Neural crest cell (in vitro differentiated cells): Measurements from ENCODE around the gene POM121C. TPM values are rescaled to one million over a fixed set of nuclear protein-coding genes. Genes with fewer than 3 reads are reported as not detected.
"Not testable (repeated sequence)": the region's sequence is repeated elsewhere in the genome, so short reads cannot be mapped to it uniquely, and the experiment has no call there.

ENCODE experiments used
- DNase-seq: peaks from one replicate; pipeline ENCODE4 v3.0.0; 2021; ENCODE audit warnings: low read depth, mixed read lengths, low spot score
- H3K27ac Mint-ChIP-seq: one replicate; pipeline ENCODE4 v1.8.0; 2021; ENCODE audit warnings: mild to moderate bottlenecking, mixed read lengths; ENCODE audit not compliant: unreplicated experiment
- H3K27me3 Mint-ChIP-seq: 2 replicates; pipeline ENCODE4 v1.8.0; 2021; ENCODE audit warnings: low read depth, mild to moderate bottlenecking, mixed read lengths
- H3K36me3 Mint-ChIP-seq: 2 replicates; pipeline ENCODE4 v1.8.0; 2021; ENCODE audit warnings: low read depth, mild to moderate bottlenecking, mixed read lengths
- H3K4me1 Mint-ChIP-seq: 2 replicates; pipeline ENCODE4 v1.8.0; 2021; ENCODE audit warnings: mixed read lengths
- H3K4me3 Mint-ChIP-seq: one replicate; pipeline ENCODE4 v1.8.0; 2021; ENCODE audit warnings: mild to moderate bottlenecking, mixed read lengths
- H3K9me3 Mint-ChIP-seq: 2 replicates; pipeline ENCODE4 v1.8.0; 2021; ENCODE audit warnings: mixed read lengths
- total RNA-seq: library from RNA; stranded (reverse); gene quantifications from 2 replicates; pipeline ENCODE4 v1.2.1, GENCODE V29; 2021

POM121C gene
- total RNA-seq, 1 donor from 2014 or later = 70.8 TPM

DNA sequence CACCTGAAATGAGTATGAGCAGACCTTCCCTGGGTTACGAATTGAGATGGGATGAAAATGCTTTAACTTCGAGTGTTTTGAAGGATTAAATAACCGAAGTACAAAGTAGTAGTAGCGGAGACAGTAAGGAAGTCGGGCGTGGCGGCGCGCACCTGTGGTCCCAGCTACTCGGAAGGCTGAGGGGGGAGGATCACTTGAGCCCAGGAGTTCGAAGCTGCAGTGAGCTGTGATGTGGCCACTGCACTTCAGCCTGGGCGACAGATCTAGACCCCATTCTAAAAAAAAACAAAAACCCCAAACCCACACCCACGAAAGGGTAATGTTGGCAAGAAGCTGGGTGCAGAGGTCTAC is 75.3 kb downstream of the POM121C start:
- not testable (repeated sequence) for H3K27me3 Mint-ChIP-seq, H3K36me3 Mint-ChIP-seq, H3K4me3 Mint-ChIP-seq, H3K9me3 Mint-ChIP-seq, H3K27ac Mint-ChIP-seq, DNase-seq, H3K4me1 Mint-ChIP-seq

DNA sequence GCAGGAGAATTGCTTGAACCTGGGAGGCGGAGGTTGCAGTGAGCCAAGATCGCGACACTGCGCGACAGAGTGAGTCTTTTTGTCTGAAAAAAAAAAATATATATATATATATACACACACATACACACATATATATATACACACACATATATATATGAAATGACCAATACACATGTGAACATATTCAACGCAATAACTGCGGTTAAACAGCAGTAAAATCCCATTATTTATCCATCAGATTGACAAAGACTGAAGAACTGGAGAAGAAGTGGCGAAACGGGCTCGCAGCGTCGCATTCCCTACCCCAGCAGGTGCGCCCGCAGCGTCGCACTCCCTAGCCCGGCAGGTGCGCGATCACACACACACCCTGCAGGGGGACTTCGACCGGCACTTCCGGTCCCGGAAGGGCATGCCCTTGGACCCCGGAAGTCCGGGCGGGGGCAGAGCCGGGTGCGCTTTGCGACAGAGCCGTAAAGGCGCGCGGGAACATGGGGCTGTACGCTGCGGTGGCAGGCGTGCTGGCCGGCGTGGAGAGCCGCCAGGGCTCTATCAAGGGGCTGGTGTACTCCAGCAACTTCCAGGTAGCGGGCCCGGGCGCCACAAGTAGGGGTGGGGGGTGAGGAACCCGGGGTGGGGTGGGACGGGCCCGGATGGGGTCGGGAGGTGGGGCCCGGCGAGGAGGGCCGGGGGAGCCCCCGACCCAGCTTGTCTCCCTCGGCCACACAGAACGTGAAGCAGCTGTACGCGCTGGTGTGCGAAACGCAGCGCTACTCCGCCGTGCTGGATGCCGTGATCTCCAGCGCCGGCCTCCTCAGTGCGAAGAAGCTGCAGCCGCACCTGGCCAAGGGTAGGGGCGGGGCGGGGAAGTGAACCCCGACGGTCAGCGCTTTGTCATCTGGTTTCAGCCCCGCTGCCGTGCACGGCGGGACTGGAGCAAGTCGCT is 75.9 kb downstream of the POM121C start:
- peak overlapping the region; percentile 56 for H3K4me3 Mint-ChIP-seq
- not testable (repeated sequence) for H3K27me3 Mint-ChIP-seq, H3K36me3 Mint-ChIP-seq, H3K9me3 Mint-ChIP-seq, H3K4me1 Mint-ChIP-seq, H3K27ac Mint-ChIP-seq, DNase-seq

DNA sequence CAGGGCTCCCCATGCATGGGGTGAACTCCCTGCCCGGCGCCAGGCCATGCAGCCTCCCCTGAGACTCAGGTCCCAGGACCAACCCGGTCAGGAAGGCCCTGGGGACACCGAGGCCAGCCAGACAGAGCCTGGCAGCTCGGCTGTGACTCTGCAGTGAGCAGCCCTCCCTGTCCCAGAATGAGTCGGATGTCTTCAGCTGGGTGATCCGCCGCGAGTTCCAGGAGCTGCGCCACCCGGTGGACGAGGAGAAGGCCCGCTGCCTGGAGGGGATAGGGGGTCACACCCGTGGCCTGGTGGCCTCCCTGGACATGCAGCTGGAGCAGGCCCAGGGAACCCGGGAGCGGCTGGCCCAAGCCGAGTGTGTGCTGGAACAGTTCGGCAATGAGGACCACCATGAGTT is 81.4 kb downstream of the POM121C start:
- not testable (repeated sequence) for H3K4me3 Mint-ChIP-seq, H3K4me1 Mint-ChIP-seq, H3K36me3 Mint-ChIP-seq, DNase-seq, H3K9me3 Mint-ChIP-seq, H3K27ac Mint-ChIP-seq, H3K27me3 Mint-ChIP-seq

DNA sequence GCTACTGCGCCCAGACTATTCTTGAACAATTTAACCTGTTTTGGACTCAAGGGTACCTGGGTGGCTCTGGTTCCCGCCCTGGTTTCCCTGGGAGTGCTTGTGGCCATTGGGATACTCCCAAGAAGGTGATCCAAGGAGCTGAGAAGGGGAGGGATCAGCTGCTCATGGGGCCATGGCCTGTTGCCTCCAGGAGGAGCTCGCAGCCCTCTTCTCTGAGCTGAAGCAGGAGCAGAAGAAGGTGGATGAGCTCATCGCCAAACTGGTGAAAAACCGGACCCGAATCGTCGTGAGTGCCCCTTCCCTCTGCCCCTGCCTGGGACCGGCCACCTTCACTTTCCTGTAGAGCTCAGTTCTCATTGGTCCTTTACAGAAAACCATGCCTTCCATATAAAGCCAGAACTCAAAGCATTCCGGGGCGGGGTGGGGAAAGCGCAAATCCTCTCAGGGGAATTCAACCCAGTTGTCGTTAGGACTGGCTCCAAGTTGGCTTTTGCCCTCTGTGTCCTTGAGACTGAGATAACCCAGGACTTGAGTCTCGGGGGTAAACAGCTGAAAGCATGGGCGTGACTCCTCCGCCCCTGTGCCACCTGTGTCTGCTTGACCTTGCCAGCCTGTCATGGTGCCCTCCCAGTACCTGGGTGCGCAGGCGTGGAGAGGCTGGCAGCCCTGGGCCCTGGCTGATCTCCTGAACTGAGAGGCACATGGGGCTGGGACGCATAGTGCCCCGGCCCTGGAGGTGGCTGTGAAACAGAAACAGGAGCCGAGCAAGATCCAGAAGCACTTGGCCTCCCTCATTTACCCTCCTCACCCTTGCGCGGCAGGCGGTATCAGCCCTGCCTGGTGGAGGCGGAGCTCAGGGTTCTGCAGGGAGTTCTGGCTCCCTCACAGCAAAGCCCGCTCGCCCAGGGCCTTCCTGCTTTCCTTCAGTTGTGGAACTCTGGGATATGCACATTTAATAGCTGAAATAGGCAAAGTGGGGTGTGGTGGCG is 82.3 kb downstream of the POM121C start:
- not testable (repeated sequence) for H3K4me3 Mint-ChIP-seq, H3K4me1 Mint-ChIP-seq, DNase-seq, H3K27ac Mint-ChIP-seq, H3K9me3 Mint-ChIP-seq, H3K27me3 Mint-ChIP-seq, H3K36me3 Mint-ChIP-seq

DNA sequence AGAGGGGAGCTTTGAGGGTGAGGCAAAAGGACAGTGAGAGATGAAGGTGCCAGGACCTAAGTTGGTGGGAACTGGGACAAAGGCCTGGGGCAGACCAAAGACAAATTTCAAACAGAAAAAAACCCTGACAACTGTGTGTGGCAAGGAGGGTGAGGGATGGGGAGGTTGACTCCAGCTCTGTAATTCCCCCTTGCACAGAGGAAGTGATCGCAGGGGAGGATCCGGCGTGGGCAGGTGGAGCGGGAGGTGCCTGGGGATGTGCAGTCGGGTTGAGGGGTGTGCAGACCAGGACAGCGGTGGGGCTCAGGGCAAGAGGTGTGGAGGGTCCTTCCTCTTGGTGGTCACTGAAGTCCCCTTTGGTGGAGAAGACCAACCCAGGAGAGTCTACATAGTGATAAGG is 85.5 kb downstream of the POM121C start:
- not testable (repeated sequence) for H3K9me3 Mint-ChIP-seq, H3K4me1 Mint-ChIP-seq, H3K36me3 Mint-ChIP-seq, DNase-seq, H3K4me3 Mint-ChIP-seq, H3K27ac Mint-ChIP-seq, H3K27me3 Mint-ChIP-seq

DNA sequence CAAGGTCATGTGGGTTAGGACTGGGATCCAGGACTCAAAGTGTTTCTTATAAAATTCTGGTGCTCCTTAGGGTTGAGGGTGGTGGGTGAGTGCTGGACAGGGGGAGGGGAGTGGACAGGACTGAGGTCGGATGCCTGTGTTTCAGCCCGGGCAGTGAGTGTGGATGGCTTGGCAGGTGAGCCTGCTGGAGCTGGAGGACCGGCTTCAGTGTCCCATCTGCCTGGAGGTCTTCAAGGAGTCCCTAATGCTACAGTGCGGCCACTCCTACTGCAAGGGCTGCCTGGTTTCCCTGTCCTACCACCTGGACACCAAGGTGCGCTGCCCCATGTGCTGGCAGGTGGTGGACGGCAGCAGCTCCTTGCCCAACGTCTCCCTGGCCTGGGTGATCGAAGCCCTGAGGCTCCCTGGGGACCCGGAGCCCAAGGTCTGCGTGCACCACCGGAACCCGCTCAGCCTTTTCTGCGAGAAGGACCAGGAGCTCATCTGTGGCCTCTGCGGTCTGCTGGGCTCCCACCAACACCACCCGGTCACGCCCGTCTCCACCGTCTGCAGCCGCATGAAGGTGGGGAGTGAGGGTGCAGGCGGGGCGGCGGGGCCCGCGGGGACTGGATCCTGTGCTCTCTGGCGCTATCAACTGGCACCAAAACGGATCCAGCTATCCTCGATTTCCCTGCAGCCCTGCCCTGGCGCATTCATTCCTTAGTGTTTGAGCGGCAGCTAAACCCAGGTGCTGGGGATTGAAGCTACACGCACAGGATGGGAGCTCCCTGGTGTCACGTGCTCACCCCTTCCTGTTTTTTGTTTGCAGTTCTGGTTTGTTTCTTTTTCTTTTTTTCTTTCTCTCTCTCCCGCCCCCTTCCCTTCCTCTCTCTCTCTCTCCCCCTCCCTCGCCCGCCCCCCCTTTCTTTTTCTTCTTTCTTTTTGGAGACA is 87.1 kb downstream of the POM121C start:
- DNase-seq, H3K27me3 Mint-ChIP-seq, H3K9me3 Mint-ChIP-seq, H3K36me3 Mint-ChIP-seq, H3K4me1 Mint-ChIP-seq, H3K27ac Mint-ChIP-seq, H3K4me3 Mint-ChIP-seq: not testable (repeated sequence)

DNA sequence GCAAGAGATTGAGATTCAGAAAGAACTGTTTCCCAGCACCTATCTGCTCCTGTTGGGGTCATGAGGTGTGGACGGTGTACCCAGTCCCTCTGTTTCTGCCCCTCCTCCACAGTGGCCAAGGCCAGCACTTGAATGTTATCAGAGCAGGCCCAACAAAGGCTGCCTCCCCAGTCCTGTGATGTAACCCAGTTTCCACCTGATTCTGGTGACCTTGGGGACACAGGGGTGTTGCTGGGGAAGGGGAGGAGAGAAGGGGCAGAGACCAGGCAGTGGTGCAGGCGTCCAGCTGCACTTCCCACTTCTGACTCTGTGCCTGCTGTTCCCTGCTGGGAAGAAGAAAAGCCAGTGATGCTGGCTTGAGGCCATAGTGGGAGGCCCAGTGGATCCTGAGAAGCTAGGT is 88.2 kb downstream of the POM121C start:
- not testable (repeated sequence) for H3K36me3 Mint-ChIP-seq, H3K4me1 Mint-ChIP-seq, DNase-seq, H3K4me3 Mint-ChIP-seq, H3K27ac Mint-ChIP-seq, H3K27me3 Mint-ChIP-seq, H3K9me3 Mint-ChIP-seq

DNA sequence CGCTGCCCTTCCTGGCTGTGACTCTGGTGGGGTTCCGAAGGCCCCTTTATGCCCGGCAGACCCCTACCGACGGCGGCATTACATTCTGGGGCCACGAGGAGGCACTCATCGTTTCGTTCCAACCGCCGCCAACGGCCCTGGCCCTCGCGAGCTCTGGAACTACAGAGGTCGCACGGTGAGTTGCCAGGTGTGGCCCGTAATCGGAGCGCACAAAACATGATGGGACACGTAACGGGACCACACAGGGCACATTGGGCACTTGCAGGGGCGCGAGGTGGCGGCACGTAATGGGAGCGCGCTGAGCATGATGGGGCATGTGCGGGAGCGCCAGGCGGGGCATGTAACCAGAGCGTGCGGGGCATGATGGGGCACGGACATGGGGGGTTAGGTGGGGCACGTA is 90.8 kb downstream of the POM121C start, which contains the start of gene TRIM73:
TSS of gene TRIM73 (plus strand) at position 301 of the 400 bp plus-strand sequence. CDS start 3,305 bp downstream, outside the sequence.
- H3K27ac Mint-ChIP-seq, H3K4me1 Mint-ChIP-seq, H3K9me3 Mint-ChIP-seq, H3K27me3 Mint-ChIP-seq, DNase-seq, H3K4me3 Mint-ChIP-seq, H3K36me3 Mint-ChIP-seq: not testable (repeated sequence)

DNA sequence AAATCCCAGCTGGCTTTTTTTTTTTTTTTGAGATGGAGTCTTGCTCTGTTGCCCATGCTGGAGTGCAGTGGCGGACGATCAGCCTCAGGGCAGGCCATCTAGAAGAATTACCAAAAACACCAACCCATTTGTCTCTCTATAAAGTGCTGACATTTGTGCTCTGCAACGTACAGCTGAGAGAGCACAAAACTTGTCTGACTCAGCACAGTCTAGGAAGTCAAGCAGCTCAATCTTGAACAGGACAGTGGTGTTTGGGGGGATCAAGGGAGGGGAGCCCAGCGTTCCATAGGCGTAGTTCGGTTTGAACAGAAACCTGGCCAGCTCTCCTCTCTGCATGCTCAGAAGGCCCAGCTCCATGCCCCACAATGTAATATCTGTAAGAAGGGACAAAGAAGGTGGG is 92.9 kb downstream of the POM121C start:
- H3K4me1 Mint-ChIP-seq, DNase-seq, H3K36me3 Mint-ChIP-seq, H3K9me3 Mint-ChIP-seq, H3K27me3 Mint-ChIP-seq, H3K4me3 Mint-ChIP-seq, H3K27ac Mint-ChIP-seq: not testable (repeated sequence)

DNA sequence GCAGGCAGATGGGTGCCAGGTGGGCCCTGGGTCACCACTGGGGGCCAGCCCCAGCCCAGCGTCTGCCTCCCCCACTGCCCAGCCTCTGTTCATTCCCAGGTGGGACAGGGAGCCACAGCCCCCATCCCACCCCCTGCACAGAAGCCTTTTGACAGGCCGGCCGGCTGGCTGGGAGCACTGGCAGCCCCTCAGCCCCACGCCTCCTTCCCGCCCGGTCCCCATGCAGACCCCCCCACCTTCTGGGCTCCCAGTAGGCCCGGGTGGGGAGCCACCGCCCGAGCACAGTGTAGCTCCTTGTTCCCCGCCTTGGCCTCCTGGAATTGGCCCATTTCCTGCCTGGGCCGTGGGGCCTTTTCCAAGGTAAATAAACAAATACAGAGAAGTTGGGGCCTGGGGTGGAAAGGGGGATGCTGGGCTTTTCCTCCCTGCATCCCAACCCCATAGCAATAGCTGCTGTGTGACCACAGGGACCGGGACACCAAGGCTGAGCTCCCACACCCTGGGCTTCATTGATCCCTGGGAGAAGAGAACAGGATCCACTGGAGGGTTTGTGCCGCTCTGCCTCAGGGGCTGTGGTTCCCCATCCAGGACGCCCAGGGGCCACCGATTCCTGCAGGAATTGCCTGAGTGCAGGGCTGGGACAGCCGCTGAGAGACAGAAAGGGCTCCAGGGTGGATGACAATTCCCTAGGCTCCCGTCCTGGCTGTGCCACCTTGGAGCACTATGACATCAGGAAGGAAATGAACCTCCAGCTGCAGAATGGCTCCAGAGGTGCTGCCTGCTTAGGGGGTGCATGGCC is 111.4 kb downstream of the POM121C start:
- DNase-seq, H3K9me3 Mint-ChIP-seq, H3K27me3 Mint-ChIP-seq, H3K27ac Mint-ChIP-seq, H3K4me3 Mint-ChIP-seq, H3K4me1 Mint-ChIP-seq, H3K36me3 Mint-ChIP-seq: not testable (repeated sequence)

DNA sequence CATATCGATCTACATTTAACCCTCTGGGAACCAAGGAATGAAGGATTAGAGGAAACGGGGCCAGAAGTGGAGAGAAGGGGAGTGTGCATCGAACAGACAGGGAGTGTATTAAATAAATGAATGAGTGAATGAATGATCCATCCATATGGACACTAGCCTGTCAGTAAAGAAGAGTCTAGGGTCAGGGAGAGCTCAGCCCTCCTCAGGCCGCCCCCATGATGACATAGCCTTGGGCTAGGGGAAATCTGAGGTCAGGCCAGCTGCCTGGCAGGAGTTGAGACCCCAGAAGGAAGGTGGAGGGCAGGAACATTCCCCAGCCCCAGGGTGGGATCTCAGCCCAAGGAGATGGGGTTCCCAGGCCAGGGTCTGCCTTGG is 112.0 kb downstream of the POM121C start:
- H3K9me3 Mint-ChIP-seq, H3K4me1 Mint-ChIP-seq, H3K36me3 Mint-ChIP-seq, H3K27ac Mint-ChIP-seq, H3K4me3 Mint-ChIP-seq, H3K27me3 Mint-ChIP-seq, DNase-seq: not testable (repeated sequence)

DNA sequence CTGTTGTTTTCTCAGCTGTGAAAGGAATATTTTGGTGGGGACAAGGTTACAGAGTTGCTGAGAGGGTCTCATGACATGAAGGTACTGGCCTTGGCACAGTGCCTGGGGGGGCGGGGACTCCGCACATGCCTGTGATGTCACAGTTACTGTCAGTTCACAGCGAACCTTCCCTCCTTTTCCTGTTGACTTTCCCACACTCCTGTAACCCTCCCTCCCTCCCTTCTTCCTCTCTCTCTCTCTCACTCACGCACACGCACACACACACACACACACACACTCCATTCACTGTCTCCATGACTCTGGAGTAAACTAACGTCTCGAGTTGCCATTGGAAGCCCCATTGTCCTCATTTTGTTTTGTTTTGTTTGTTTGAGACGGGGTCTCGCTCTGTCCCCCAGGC is 118.8 kb downstream of the POM121C start:
- H3K27ac Mint-ChIP-seq, H3K27me3 Mint-ChIP-seq, DNase-seq, H3K4me1 Mint-ChIP-seq, H3K9me3 Mint-ChIP-seq, H3K4me3 Mint-ChIP-seq, H3K36me3 Mint-ChIP-seq: not testable (repeated sequence)
